HCT116 (cell line): ENCODE data around the gene OIT3. TPM values are rescaled to one million over a fixed set of nuclear protein-coding genes. Genes with fewer than 3 reads are reported as not detected.

ENCODE experiments used
- ATAC-seq: fragments of 200-7000 bp; cut with Tn5 transposase; 2 replicates; pipeline ENCODE4 v1.9.1; 2020; ENCODE audit warnings: mild to moderate bottlenecking, moderate library complexity
- BruUV-seq: library from RNA; stranded (reverse); fragments of 400-500 nt; replicated peaks from 2 replicates; lab custom pipeline; 2021; lab: Mats Ljungman, UMichigan
- CTCF ChIA-PET: fragments of 300-600 bp; sonication (Branson Sonifier 250); formaldehyde crosslinking; loops from one replicate; lab custom pipeline; 2021; ENCODE audit warnings: antibody characterized with exemption; lab: Charles Lee
- POLR2A ChIA-PET: fragments of 300-600, 350-600 bp; sonication (Branson Sonifier 250); formaldehyde crosslinking; loops from one replicate; lab custom pipeline; 2021; ENCODE audit warnings: antibody characterized with exemption; lab: Charles Lee
- RAD21 ChIA-PET, 2 experiments: fragments of 300-600 bp; sonication (Branson Sonifier 250); formaldehyde crosslinking; loops; one replicate each; lab custom pipeline; 2023; ENCODE audit warnings: low total read pairs in 2 of 2; ENCODE audit not compliant: uncharacterized antibody in 2 of 2, unreplicated experiment in 2 of 2, low non-redundant PET in 1 of 2; lab: Charles Lee
- DNase-seq: peaks from one replicate; pipeline ENCODE4 v3.0.0-alpha.2; 2010; ENCODE audit warnings: low read depth, low spot score
- H2AFZ ChIP-seq: fragments of 200-600 bp; shearing (Covaris generic), sonication (generic); 2 replicates; pipeline ENCODE4 v1.6.1; 2017; ENCODE audit warnings: low read depth, mixed run types, mixed read lengths, antibody characterized with exemption, low read length; ENCODE audit not compliant: poor library complexity, severe bottlenecking
- H3K27ac ChIP-seq: 2 replicates; pipeline ENCODE4 v1.5.1; 2012; ENCODE audit warnings: low read depth, low read length
- H3K27me3 ChIP-seq: fragments of 200-600 bp; sonication (generic); 2 replicates; pipeline ENCODE4 v1.6.1; 2016; ENCODE audit warnings: mixed run types, low read length, mixed read lengths; ENCODE audit not compliant: insufficient read depth
- H3K36me3 ChIP-seq, 2 experiments: fragments of 200-500 bp in 1 of 2; fragments of 200-600 bp in 1 of 2; sonication (Bioruptor generic) in 1 of 2; sonication (generic) in 1 of 2; 2 replicates each; pipeline versions ENCODE4 v1.5.1 to v1.6.1; 2014 to 2016; ENCODE audit warnings: low read length in 2 of 2, inconsistent platforms in 1 of 2, mixed read lengths in 1 of 2, mixed run types in 1 of 2; ENCODE audit not compliant: insufficient read depth in 2 of 2, control insufficient read depth in 1 of 2
- H3K4me1 ChIP-seq, 2 experiments: fragments of 200-600 bp in 1 of 2; sonication (generic) in 1 of 2; 2 replicates each; pipeline versions ENCODE4 v1.5.1 to v1.6.1; 2012 to 2017; ENCODE audit warnings: low read length in 2 of 2, inconsistent platforms in 1 of 2, mild to moderate bottlenecking in 1 of 2, mixed read lengths in 1 of 2, mixed run types in 1 of 2, moderate library complexity in 1 of 2; ENCODE audit not compliant: insufficient read depth in 2 of 2, control insufficient read depth in 1 of 2
- H3K4me2 ChIP-seq: fragments of 200-600 bp; sonication (generic); 2 replicates; pipeline ENCODE4 v1.6.1; 2017; ENCODE audit warnings: mixed run types, low read length, mixed read lengths
- H3K4me3 ChIP-seq, 2 experiments: fragments of 200-600 bp in 1 of 2; sonication (generic) in 1 of 2; replicated peaks in 1 of 2; 2 replicates each; pipeline ENCODE4 v1.5.1; 2011 to 2016; ENCODE audit warnings: low read length in 2 of 2, control low read depth in 1 of 2, low read depth in 1 of 2, mild to moderate bottlenecking in 1 of 2, mixed read lengths in 1 of 2, mixed run types in 1 of 2
- H3K79me2 ChIP-seq: fragments of 200-600 bp; sonication (generic); 2 replicates; pipeline ENCODE4 v1.6.1; 2017; ENCODE audit warnings: mild to moderate bottlenecking, mixed run types, low read length, moderate library complexity, mixed read lengths; ENCODE audit not compliant: insufficient read depth
- H3K9ac ChIP-seq: fragments of 200-600 bp; sonication (generic); 2 replicates; pipeline ENCODE4 v1.6.1; 2016; ENCODE audit warnings: low read length, mixed read lengths
- H3K9me2 ChIP-seq: fragments of 200-600 bp; sonication (generic), shearing (Covaris generic); 2 replicates; pipeline ENCODE4 v1.6.1; 2017; ENCODE audit warnings: mixed run types, mild to moderate bottlenecking, moderate library complexity; ENCODE audit not compliant: insufficient read depth
- H3K9me3 ChIP-seq, 2 experiments: fragments of 200-500 bp in 1 of 2; fragments of 200-600 bp in 1 of 2; sonication (Bioruptor generic) in 1 of 2; sonication (generic) in 1 of 2; 2 replicates each; pipeline ENCODE4 v1.6.1; 2014 to 2017; ENCODE audit warnings: low read length in 2 of 2, mixed read lengths in 2 of 2, inconsistent platforms in 1 of 2, low read depth in 1 of 2, mild to moderate bottlenecking in 1 of 2, mixed run types in 1 of 2, moderate library complexity in 1 of 2; ENCODE audit not compliant: control insufficient read depth in 1 of 2, insufficient read depth in 1 of 2
- H4K20me1 ChIP-seq: fragments of 200-600 bp; sonication (generic), shearing (Covaris generic); 2 replicates; pipeline ENCODE4 v1.6.1; 2017; ENCODE audit warnings: mixed run types, mild to moderate bottlenecking, moderate library complexity; ENCODE audit not compliant: insufficient read depth
- EZH2 ChIP-seq: fragments of 200-600 bp; sonication (generic); IDR thresholded peaks from 2 replicates; pipeline ENCODE4 v1.6.1; 2017; ENCODE audit warnings: antibody characterized with exemption, mixed run types
- EZH2phosphoT487 ChIP-seq: fragments of 200-600 bp; IDR thresholded peaks from 2 replicates; pipeline ENCODE4 v1.6.1; 2018; ENCODE audit warnings: antibody characterized with exemption, borderline replicate concordance
- FOSL1 ChIP-seq: IDR thresholded peaks from 2 replicates; pipeline ENCODE4 v1.6.1; 2012; ENCODE audit warnings: low read depth
- POLR2A ChIP-seq: IDR thresholded peaks from 2 replicates; pipeline ENCODE4 v1.7.0; 2011; ENCODE audit warnings: borderline replicate concordance; ENCODE audit not compliant: insufficient read depth, insufficient read length; ENCODE audit errors: extremely low read depth
- RAD21 ChIP-seq: IDR thresholded peaks from 2 replicates; pipeline ENCODE4 v1.6.1; 2012; ENCODE audit warnings: low read depth, mild to moderate bottlenecking
- REST ChIP-seq: IDR thresholded peaks from 2 replicates; pipeline ENCODE4 v1.6.1; 2012; ENCODE audit warnings: low read depth
- SP1 ChIP-seq: IDR thresholded peaks from 2 replicates; pipeline ENCODE4 v1.6.1; 2012; ENCODE audit warnings: low read depth
- YY1 ChIP-seq: IDR thresholded peaks from 2 replicates; pipeline ENCODE4 v1.6.1; 2011; ENCODE audit warnings: low read length, low read depth, moderate library complexity, mild to moderate bottlenecking; ENCODE audit not compliant: insufficient replicate concordance; ENCODE audit errors: extremely low read depth
- ZFX ChIP-seq: fragments of 450-650 bp; IDR thresholded peaks from 2 replicates; pipeline ENCODE4 v1.6.1; 2017
- intact Hi-C: fragments of 100-400 bp; cut with micrococcal nuclease; formaldehyde crosslinking; loops from 2 replicates; pipeline ENCODE4 v1.10.0; 2022
- total RNA-seq: library from RNA; stranded (reverse); gene quantifications from one replicate; pipeline ENCODE4 v1.2.1, GENCODE V29; 2021; ENCODE audit not compliant: unreplicated experiment
- TF ChIP-seq, protein P1 (sequence below): IDR thresholded peaks from 2 replicates; pipeline ENCODE4 v1.6.1; 2011; ENCODE audit warnings: mild to moderate bottlenecking, low read length, moderate library complexity; ENCODE audit not compliant: insufficient replicate concordance; ENCODE audit errors: extremely low read depth

The OIT3 gene
- total RNA-seq, 1 experiment from 2014 or later: not detected

DNA sequence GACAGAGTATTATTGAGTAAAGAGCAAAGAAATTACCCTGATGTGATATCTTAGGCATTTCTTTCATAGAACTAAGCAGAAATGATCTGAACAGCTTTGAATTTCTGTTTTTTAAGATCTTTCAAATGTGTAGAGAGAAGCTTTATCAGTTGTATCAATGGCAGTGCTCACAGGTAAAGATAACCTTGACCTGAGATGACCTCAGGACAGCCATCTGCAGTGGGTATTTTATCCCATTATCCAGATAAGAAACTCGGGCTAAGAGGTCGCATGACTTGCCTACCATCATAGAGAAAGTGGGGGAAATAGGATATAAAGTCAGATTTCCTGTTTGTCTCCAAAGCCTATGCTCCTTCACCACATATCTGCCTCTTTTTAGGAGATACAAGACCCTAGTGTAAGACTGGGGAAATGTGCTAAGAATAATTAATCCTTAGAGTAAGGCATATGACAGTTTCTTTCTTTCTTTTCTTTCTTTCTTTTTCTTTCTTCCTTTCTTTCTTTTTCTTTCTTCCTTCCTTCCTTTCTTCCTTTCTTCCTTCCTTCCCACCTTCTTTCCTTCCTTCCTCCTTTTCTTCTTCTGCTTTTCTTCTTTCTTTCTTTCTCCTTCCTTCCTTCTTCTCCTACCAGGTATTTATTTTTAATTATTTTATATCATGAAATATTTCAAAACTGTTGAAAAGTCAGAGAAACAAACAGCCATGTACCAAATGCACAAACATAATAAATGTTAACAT, 50.1 kb downstream of the OIT3 start:
- CTCF ChIA-PET: no interaction called here
- Histone ChIP-seq H3K4me2 (no peak overlapping the region), H3K4me3 (no peak overlapping the region), H3K9me3 (no peaks in the 10 kb centered on the region), H3K27ac (no peak overlapping the region), H2AFZ (no peak overlapping the region), H3K4me1 (no peaks in the 10 kb centered on the region), H3K9me2 (no peaks in the 10 kb centered on the region), H3K36me3 (no peaks in the 10 kb centered on the region), H4K20me1 (no peaks in the 10 kb centered on the region), H3K79me2 (no peaks in the 10 kb centered on the region), H3K9ac (no peak overlapping the region), H3K27me3 (no peaks in the 10 kb centered on the region; the same call in 1 of the 2 replicates)
- POLR2A ChIA-PET: no interaction called here
- ATAC-seq (no peak), DNase-seq (no peak)
- no TSS peak for BruUV-seq
- TF ChIP-seq, protein P1, sequence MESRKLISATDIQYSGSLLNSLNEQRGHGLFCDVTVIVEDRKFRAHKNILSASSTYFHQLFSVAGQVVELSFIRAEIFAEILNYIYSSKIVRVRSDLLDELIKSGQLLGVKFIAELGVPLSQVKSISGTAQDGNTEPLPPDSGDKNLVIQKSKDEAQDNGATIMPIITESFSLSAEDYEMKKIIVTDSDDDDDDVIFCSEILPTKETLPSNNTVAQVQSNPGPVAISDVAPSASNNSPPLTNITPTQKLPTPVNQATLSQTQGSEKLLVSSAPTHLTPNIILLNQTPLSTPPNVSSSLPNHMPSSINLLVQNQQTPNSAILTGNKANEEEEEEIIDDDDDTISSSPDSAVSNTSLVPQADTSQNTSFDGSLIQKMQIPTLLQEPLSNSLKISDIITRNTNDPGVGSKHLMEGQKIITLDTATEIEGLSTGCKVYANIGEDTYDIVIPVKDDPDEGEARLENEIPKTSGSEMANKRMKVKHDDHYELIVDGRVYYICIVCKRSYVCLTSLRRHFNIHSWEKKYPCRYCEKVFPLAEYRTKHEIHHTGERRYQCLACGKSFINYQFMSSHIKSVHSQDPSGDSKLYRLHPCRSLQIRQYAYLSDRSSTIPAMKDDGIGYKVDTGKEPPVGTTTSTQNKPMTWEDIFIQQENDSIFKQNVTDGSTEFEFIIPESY: no peak
- TF ChIP-seq RAD21: no peak
- no peak for TF ChIP-seq FOSL1
- no peak for TF ChIP-seq EZH2phosphoT487
- no peak for TF ChIP-seq POLR2A
- TF ChIP-seq EZH2: no peak
- no peak for TF ChIP-seq SP1
- no peak for TF ChIP-seq ZFX
- no peak for TF ChIP-seq YY1
- TF ChIP-seq REST: no peak
- RAD21 ChIA-PET: no interaction called here
- intact Hi-C loops: no loop called here
